SK-N-SH (cell line): ENCODE data around the gene ACAP2.

Experiments
- EZH2phosphoT487 ChIP-seq: fragments of 200-600 bp; sonication (generic); IDR thresholded peaks from 2 replicates; pipeline ENCODE4 v1.6.1; 2017; ENCODE audit warnings: low read depth, mixed run types, mild to moderate bottlenecking, antibody characterized with exemption, moderate library complexity, borderline replicate concordance
- FOSL2 ChIP-seq: IDR thresholded peaks from 2 replicates; pipeline ENCODE4 v1.4.0; 2012; ENCODE audit warnings: low read depth, mild to moderate bottlenecking, moderate library complexity, borderline replicate concordance
- NFIC ChIP-seq: IDR thresholded peaks from 2 replicates; pipeline ENCODE4 v1.4.0; 2012; ENCODE audit warnings: borderline replicate concordance
- RFX5 ChIP-seq: IDR thresholded peaks from 2 replicates; pipeline ENCODE4 v1.6.1; 2012; ENCODE audit warnings: mild to moderate bottlenecking, improper control_type of control experiment, low read length
- SMC3 ChIP-seq: IDR thresholded peaks from 2 replicates; pipeline ENCODE4 v1.6.1; 2012; ENCODE audit warnings: low read depth, low read length, improper control_type of control experiment
- TF ChIP-seq, protein P1 (sequence below): fragments of 150-350 bp; IDR thresholded peaks from 2 replicates; pipeline ENCODE4 v1.6.1; 2016; ENCODE audit warnings: mild to moderate bottlenecking, low read depth, low read length
- TF ChIP-seq, protein P2 (sequence below): IDR thresholded peaks from 2 replicates; pipeline ENCODE4 v1.4.0; 2012; ENCODE audit warnings: low read depth
- TF ChIP-seq, protein P3 (sequence below): fragments of 200-600 bp; sonication (generic); IDR thresholded peaks from 2 replicates; pipeline ENCODE4 v1.6.1; 2017; ENCODE audit warnings: antibody characterized with exemption, mild to moderate bottlenecking, moderate library complexity
- TF ChIP-seq, protein P4 (sequence below): IDR thresholded peaks from 2 replicates; pipeline ENCODE4 v1.4.0; 2012; ENCODE audit warnings: low read depth, borderline replicate concordance
- TF ChIP-seq, protein P5 (sequence below): IDR thresholded peaks from 2 replicates; pipeline ENCODE4; 2012

DNA sequence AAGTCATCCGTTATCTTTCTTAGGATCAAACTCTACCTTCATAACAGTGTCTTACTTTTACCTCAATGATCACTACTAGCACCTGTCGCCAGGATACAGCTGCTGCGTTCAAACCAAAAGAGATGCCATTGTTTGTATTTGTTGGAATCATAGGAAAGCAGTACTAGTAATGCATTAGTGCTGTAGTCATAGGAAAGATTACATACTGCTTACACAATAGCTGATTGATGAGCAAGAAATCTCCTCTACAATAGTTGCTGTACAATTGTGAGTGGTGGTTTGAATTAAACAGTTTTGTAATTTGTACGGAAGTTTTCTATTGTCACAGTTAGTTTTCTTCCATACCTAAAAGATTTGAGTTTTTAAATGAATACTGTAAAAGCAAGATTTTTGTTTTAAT is 21.4 kb downstream of the ACAP2 start:
- TF ChIP-seq, protein P1, sequence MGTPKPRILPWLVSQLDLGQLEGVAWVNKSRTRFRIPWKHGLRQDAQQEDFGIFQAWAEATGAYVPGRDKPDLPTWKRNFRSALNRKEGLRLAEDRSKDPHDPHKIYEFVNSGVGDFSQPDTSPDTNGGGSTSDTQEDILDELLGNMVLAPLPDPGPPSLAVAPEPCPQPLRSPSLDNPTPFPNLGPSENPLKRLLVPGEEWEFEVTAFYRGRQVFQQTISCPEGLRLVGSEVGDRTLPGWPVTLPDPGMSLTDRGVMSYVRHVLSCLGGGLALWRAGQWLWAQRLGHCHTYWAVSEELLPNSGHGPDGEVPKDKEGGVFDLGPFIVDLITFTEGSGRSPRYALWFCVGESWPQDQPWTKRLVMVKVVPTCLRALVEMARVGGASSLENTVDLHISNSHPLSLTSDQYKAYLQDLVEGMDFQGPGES: no peak
- no peak for TF ChIP-seq SMC3
- no peak for TF ChIP-seq NFIC
- TF ChIP-seq, protein P2, sequence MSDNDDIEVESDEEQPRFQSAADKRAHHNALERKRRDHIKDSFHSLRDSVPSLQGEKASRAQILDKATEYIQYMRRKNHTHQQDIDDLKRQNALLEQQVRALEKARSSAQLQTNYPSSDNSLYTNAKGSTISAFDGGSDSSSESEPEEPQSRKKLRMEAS: no peak
- no peak for TF ChIP-seq FOSL2
- TF ChIP-seq RFX5: no peak
- TF ChIP-seq, protein P3, sequence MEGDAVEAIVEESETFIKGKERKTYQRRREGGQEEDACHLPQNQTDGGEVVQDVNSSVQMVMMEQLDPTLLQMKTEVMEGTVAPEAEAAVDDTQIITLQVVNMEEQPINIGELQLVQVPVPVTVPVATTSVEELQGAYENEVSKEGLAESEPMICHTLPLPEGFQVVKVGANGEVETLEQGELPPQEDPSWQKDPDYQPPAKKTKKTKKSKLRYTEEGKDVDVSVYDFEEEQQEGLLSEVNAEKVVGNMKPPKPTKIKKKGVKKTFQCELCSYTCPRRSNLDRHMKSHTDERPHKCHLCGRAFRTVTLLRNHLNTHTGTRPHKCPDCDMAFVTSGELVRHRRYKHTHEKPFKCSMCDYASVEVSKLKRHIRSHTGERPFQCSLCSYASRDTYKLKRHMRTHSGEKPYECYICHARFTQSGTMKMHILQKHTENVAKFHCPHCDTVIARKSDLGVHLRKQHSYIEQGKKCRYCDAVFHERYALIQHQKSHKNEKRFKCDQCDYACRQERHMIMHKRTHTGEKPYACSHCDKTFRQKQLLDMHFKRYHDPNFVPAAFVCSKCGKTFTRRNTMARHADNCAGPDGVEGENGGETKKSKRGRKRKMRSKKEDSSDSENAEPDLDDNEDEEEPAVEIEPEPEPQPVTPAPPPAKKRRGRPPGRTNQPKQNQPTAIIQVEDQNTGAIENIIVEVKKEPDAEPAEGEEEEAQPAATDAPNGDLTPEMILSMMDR: no peak
- TF ChIP-seq, protein P4, sequence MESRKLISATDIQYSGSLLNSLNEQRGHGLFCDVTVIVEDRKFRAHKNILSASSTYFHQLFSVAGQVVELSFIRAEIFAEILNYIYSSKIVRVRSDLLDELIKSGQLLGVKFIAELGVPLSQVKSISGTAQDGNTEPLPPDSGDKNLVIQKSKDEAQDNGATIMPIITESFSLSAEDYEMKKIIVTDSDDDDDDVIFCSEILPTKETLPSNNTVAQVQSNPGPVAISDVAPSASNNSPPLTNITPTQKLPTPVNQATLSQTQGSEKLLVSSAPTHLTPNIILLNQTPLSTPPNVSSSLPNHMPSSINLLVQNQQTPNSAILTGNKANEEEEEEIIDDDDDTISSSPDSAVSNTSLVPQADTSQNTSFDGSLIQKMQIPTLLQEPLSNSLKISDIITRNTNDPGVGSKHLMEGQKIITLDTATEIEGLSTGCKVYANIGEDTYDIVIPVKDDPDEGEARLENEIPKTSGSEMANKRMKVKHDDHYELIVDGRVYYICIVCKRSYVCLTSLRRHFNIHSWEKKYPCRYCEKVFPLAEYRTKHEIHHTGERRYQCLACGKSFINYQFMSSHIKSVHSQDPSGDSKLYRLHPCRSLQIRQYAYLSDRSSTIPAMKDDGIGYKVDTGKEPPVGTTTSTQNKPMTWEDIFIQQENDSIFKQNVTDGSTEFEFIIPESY: no peak
- TF ChIP-seq, protein P5, sequence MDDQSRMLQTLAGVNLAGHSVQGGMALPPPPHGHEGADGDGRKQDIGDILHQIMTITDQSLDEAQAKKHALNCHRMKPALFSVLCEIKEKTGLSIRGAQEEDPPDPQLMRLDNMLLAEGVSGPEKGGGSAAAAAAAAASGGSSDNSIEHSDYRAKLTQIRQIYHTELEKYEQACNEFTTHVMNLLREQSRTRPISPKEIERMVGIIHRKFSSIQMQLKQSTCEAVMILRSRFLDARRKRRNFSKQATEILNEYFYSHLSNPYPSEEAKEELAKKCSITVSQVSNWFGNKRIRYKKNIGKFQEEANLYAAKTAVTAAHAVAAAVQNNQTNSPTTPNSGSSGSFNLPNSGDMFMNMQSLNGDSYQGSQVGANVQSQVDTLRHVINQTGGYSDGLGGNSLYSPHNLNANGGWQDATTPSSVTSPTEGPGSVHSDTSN: no peak
- no peak for TF ChIP-seq EZH2phosphoT487
